Loucy (cell line): ENCODE data around the gene PTPA.

Experiments used
- EZH2phosphoT487 ChIP-seq: fragments of 200-600 bp; IDR thresholded peaks from 2 replicates; pipeline ENCODE4 v1.6.1; 2018; ENCODE audit warnings: antibody characterized with exemption, mild to moderate bottlenecking, moderate library complexity, borderline replicate concordance
- TF ChIP-seq, protein P1 (sequence below): fragments of 200-600 bp; sonication (generic); conservative IDR thresholded peaks from 2 replicates; pipeline ENCODE4 v1.5.1; 2014; ENCODE audit warnings: mild to moderate bottlenecking, antibody characterized with exemption, low read length

DNA sequence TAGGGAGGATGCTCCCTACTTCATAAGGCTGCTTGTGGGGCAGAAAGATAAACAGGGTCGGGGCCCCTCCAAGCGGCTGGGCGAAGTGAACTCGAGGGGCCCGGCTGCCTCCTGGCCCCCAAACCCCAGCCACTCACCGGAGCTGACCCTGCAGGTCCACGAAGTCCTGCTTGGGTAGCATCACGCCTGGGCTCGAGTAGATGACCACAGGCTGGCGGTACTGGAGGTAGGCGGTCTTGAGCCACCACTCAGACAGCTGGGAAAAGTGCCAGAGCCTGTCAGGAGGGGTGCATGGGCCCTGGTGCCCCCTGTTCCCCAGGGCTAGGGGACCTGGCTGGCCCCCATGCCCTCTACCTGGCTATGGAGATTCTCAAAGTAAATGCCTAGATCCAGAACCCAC, 7.2 kb upstream of the PTPA start:
- TF ChIP-seq, protein P1, sequence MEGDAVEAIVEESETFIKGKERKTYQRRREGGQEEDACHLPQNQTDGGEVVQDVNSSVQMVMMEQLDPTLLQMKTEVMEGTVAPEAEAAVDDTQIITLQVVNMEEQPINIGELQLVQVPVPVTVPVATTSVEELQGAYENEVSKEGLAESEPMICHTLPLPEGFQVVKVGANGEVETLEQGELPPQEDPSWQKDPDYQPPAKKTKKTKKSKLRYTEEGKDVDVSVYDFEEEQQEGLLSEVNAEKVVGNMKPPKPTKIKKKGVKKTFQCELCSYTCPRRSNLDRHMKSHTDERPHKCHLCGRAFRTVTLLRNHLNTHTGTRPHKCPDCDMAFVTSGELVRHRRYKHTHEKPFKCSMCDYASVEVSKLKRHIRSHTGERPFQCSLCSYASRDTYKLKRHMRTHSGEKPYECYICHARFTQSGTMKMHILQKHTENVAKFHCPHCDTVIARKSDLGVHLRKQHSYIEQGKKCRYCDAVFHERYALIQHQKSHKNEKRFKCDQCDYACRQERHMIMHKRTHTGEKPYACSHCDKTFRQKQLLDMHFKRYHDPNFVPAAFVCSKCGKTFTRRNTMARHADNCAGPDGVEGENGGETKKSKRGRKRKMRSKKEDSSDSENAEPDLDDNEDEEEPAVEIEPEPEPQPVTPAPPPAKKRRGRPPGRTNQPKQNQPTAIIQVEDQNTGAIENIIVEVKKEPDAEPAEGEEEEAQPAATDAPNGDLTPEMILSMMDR = no peak
- TF ChIP-seq EZH2phosphoT487 = no peak
